ENCODE results near the gene CES4A. TPM values are rescaled to one million over a fixed set of nuclear protein-coding genes. Genes with fewer than 3 reads are reported as not detected.

The CES4A gene
- total and polyA plus RNA-seq, 2 of the 13 experiments (the other 11 are each of a cell fraction or from before 2014, with no cell fraction given): 0.09 to 0.17 TPM

DNA sequence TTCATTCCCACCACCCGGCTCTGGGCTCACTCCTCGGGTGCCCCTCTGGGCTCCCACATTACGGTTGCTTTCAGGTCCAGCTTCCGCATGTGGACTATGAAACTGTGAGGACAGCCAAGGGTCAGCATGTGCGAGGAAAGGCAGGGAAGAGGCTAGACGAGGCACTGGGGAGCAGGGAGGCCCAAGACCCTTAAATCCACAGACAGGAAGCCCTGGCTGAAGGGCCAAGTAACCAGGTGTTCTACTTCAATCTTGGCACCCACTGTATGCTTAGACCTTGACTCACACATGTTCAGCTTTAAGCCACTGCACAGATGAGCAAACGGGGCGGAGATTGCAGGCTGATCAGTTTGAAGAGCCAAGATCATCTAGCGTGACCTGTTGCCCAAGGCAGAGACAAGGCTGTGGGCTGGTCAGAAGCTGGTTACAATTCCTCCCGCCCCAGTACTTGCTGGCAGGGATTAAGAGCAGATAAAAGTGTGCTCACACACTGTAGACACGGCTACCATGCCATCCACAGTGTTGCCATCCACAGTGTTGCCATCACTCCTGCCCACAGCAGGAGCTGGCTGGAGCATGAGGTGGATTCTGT is at the start of gene CES4A (continued):
- TF ChIP-seq RNF2 (conservative IDR thresholded peaks at IDR 0.05; ENCODE audit: low read depth) (0 out of 2 replicates have a peak, but pooled peaks have one; percentile 31), YEATS4 (CRISPR knock-in tag; IDR thresholded peaks at IDR 0.05; ENCODE audit: borderline replicate concordance) (0 out of 2 replicates have a peak, but pooled peaks have one; percentile 22), ELF1 (CRISPR knock-in tag; IDR thresholded peaks at IDR 0.05) (peak; percentile 51), FOXC1 (CRISPR knock-in tag; IDR thresholded peaks at IDR 0.05; ENCODE audit: borderline replicate concordance) (peak; percentile 87), ZFP90 (CRISPR knock-in tag; IDR thresholded peaks at IDR 0.05; ENCODE audit: borderline replicate concordance) (0 out of 2 replicates have a peak, but pooled peaks have one; percentile 57), MTERF4 (CRISPR knock-in tag; IDR thresholded peaks at IDR 0.05) (0 out of 2 replicates have a peak, but pooled peaks have one; percentile 38), ZNF441 (CRISPR knock-in tag; IDR thresholded peaks at IDR 0.05; ENCODE audit: borderline replicate concordance) (0 out of 2 replicates have a peak, but pooled peaks have one; percentile 17), PITX1 (CRISPR knock-in tag; IDR thresholded peaks at IDR 0.05) (peak; percentile 69), MED13 (CRISPR knock-in tag; IDR thresholded peaks at IDR 0.05) (no peak), ZNF768 (CRISPR knock-in tag; IDR thresholded peaks at IDR 0.05) (no peak), FOSL2 (CRISPR knock-in tag; IDR thresholded peaks at IDR 0.05) (peak; percentile 42), ZNF274 (CRISPR knock-in tag; IDR thresholded peaks at IDR 0.05) (0 out of 2 replicates have a peak, but pooled peaks have one; percentile 59), SALL1 (CRISPR knock-in tag; IDR thresholded peaks at IDR 0.05) (peak; percentile 47), ZFY (CRISPR knock-in tag; IDR thresholded peaks at IDR 0.05) (peak; percentile 45; the same call in 1 of the 2 replicates), ZNF598 (CRISPR knock-in tag; IDR thresholded peaks at IDR 0.05; ENCODE audit: borderline replicate concordance) (peak; percentile 62; the same call in 1 of the 2 replicates), ZNF333 (CRISPR knock-in tag; IDR thresholded peaks at IDR 0.05; ENCODE audit: borderline replicate concordance) (0 out of 2 replicates have a peak, but pooled peaks have one; percentile 59)
- TF ChIP-seq, protein P1, sequence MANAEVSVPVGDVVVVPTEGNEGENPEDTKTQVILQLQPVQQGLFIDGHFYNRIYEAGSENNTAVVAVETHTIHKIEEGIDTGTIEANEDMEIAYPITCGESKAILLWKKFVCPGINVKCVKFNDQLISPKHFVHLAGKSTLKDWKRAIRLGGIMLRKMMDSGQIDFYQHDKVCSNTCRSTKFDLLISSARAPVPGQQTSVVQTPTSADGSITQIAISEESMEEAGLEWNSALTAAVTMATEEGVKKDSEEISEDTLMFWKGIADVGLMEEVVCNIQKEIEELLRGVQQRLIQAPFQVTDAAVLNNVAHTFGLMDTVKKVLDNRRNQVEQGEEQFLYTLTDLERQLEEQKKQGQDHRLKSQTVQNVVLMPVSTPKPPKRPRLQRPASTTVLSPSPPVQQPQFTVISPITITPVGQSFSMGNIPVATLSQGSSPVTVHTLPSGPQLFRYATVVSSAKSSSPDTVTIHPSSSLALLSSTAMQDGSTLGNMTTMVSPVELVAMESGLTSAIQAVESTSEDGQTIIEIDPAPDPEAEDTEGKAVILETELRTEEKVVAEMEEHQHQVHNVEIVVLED (CRISPR knock-in tag; IDR thresholded peaks at IDR 0.05; ENCODE audit: borderline replicate concordance): 0 out of 2 replicates have a peak, but pooled peaks have one; percentile 19
- TF ChIP-seq, protein P2, sequence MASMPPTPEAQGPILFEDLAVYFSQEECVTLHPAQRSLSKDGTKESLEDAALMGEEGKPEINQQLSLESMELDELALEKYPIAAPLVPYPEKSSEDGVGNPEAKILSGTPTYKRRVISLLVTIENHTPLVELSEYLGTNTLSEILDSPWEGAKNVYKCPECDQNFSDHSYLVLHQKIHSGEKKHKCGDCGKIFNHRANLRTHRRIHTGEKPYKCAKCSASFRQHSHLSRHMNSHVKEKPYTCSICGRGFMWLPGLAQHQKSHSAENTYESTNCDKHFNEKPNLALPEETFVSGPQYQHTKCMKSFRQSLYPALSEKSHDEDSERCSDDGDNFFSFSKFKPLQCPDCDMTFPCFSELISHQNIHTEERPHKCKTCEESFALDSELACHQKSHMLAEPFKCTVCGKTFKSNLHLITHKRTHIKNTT (CRISPR knock-in tag; IDR thresholded peaks at IDR 0.05): no peak
